GM23338 (cell line): Measurements from ENCODE around the gene TBC1D19. TPM values are rescaled to one million over a fixed set of nuclear protein-coding genes. Genes with fewer than 3 reads are reported as not detected.

Experiments used
- ATAC-seq: fragments of 200-7000 bp; cut with Tn5 transposase; 3 replicates; pipeline ENCODE4 v1.9.1; 2020
- DNase-seq: peaks from one replicate; pipeline ENCODE4 v3.0.0-alpha.2; 2015; ENCODE audit warnings: low spot score
- H2AFZ ChIP-seq: fragments of 200-600 bp; sonication (generic); 2 replicates; pipeline ENCODE4 v1.8.0; 2016; ENCODE audit warnings: antibody characterized with exemption, mild to moderate bottlenecking, moderate library complexity
- H3F3A ChIP-seq: fragments of 200-600 bp; sonication (generic); replicated peaks from 2 replicates; pipeline ENCODE4 v1.8.0; 2017; ENCODE audit warnings: antibody characterized with exemption, mixed run types, low read depth
- H3K27ac ChIP-seq: fragments of 200-600 bp; sonication (generic); 2 replicates; pipeline ENCODE4 v1.6.1; 2016; ENCODE audit warnings: low read depth
- H3K27me3 ChIP-seq: fragments of 200-600 bp; sonication (generic); 2 replicates; pipeline ENCODE4 v1.8.0; 2016; ENCODE audit warnings: mild to moderate bottlenecking, mixed run types, moderate library complexity; ENCODE audit not compliant: insufficient read depth
- H3K36me3 ChIP-seq: fragments of 200-600 bp; sonication (generic); 2 replicates; pipeline ENCODE4 v1.8.0; 2016; ENCODE audit warnings: mild to moderate bottlenecking; ENCODE audit not compliant: insufficient read depth
- H3K4me1 ChIP-seq: fragments of 200-600 bp; sonication (generic); 2 replicates; pipeline ENCODE4 v1.8.0; 2016; ENCODE audit warnings: mild to moderate bottlenecking, moderate library complexity; ENCODE audit not compliant: insufficient read depth
- H3K4me2 ChIP-seq: fragments of 200-600 bp; sonication (generic); 2 replicates; pipeline ENCODE4 v1.7.1; 2017; ENCODE audit warnings: mixed run types
- H3K4me3 ChIP-seq: fragments of 200-600 bp; sonication (generic); 2 replicates; pipeline ENCODE4 v1.6.1; 2016; ENCODE audit warnings: mixed run types
- H3K79me2 ChIP-seq: fragments of 200-600 bp; sonication (generic); replicated peaks from 2 replicates; pipeline ENCODE4 v1.8.0; 2017; ENCODE audit warnings: mild to moderate bottlenecking; ENCODE audit not compliant: insufficient read depth
- H3K9me2 ChIP-seq: fragments of 200-600 bp; sonication (generic); 2 replicates; pipeline ENCODE4 v1.8.0; 2017; ENCODE audit not compliant: insufficient read depth
- H4K20me1 ChIP-seq: fragments of 200-600 bp; sonication (generic); replicated peaks from 2 replicates; pipeline ENCODE4 v1.8.0; 2017; ENCODE audit warnings: mild to moderate bottlenecking; ENCODE audit not compliant: insufficient read depth
- H3K27ac Mint-ChIP-seq: 2 replicates; pipeline ENCODE4 v1.8.0; 2020; ENCODE audit warnings: inconsistent platforms, mild to moderate bottlenecking, moderate library complexity, mixed read lengths
- H3K27me3 Mint-ChIP-seq: 3 replicates; pipeline ENCODE4 v1.8.0; 2022; ENCODE audit warnings: low read depth, mild to moderate bottlenecking, moderate library complexity, mixed read lengths, inconsistent platforms; ENCODE audit not compliant: insufficient read depth, poor library complexity
- H3K36me3 Mint-ChIP-seq: 3 replicates; pipeline ENCODE4 v1.8.0; 2021; ENCODE audit warnings: low read depth, mild to moderate bottlenecking, inconsistent platforms, moderate library complexity, mixed read lengths
- H3K4me1 Mint-ChIP-seq: 3 replicates; pipeline ENCODE4 v1.8.0; 2020; ENCODE audit warnings: mild to moderate bottlenecking, inconsistent platforms, mixed read lengths
- H3K4me3 Mint-ChIP-seq: 3 replicates; pipeline ENCODE4 v1.8.0; 2021; ENCODE audit warnings: moderate library complexity, mild to moderate bottlenecking, inconsistent platforms, mixed read lengths
- H3K9me3 Mint-ChIP-seq: 3 replicates; pipeline ENCODE4 v1.8.0; 2020; ENCODE audit warnings: moderate library complexity, mild to moderate bottlenecking, inconsistent platforms, mixed read lengths
- CREB1 ChIP-seq: fragments of 250-450 bp; sonication (Bioruptor Pico); IDR thresholded peaks from 2 replicates; pipeline ENCODE4 v1.5.0; 2020; ENCODE audit warnings: low read depth, mild to moderate bottlenecking, moderate library complexity
- CTCF ChIP-seq, 2 experiments: fragments of 200-600 bp in 1 of 2; sonication (generic) in 1 of 2; conservative IDR thresholded peaks; 2 replicates each; pipeline versions ENCODE4 v1.5.1 to v1.6.1; 2016 to 2017; ENCODE audit warnings: antibody characterized with exemption in 2 of 2, low read depth in 2 of 2, mild to moderate bottlenecking in 2 of 2, moderate library complexity in 1 of 2
- EZH2 ChIP-seq: fragments of 200-600 bp; sonication (generic); IDR thresholded peaks from one replicate; pipeline ENCODE4 v1.8.0; 2017; ENCODE audit warnings: antibody characterized with exemption, mild to moderate bottlenecking, low read depth; ENCODE audit not compliant: unreplicated experiment
- EZH2phosphoT487 ChIP-seq: fragments of 200-600 bp; sonication (generic); IDR thresholded peaks from one replicate; pipeline ENCODE4 v1.8.1; 2018; ENCODE audit warnings: antibody characterized with exemption; ENCODE audit not compliant: unreplicated experiment
- JUNB ChIP-seq: IDR thresholded peaks from one replicate; pipeline ENCODE4 v1.6.1; 2016; ENCODE audit warnings: antibody characterized with exemption; ENCODE audit not compliant: unreplicated experiment
- NANOG ChIP-seq: IDR thresholded peaks from 2 replicates; pipeline ENCODE4 v1.6.1; 2016; ENCODE audit warnings: antibody characterized with exemption, borderline replicate concordance
- POLR2AphosphoS5 ChIP-seq: IDR thresholded peaks from 2 replicates; pipeline ENCODE4 v1.6.1; 2016; ENCODE audit warnings: antibody characterized with exemption, low read depth
- STAT1 ChIP-seq: IDR thresholded peaks from one replicate; pipeline ENCODE4 v1.6.1; 2016; ENCODE audit warnings: antibody characterized with exemption; ENCODE audit not compliant: unreplicated experiment
- ZNF114 ChIP-seq: fragments of 250-450 bp; sonication (Bioruptor Pico); IDR thresholded peaks from 2 replicates; pipeline ENCODE4 v1.5.0; 2020; ENCODE audit warnings: mild to moderate bottlenecking, moderate library complexity
- ZNF331 ChIP-seq: fragments of 250-450 bp; sonication (Bioruptor Pico); IDR thresholded peaks from 2 replicates; pipeline ENCODE4 v1.5.0; 2020; ENCODE audit warnings: low read depth, mild to moderate bottlenecking, moderate library complexity
- ZNF462 ChIP-seq: fragments of 250-450 bp; sonication (Bioruptor Pico); IDR thresholded peaks from 2 replicates; pipeline ENCODE4 v1.5.0; 2020; ENCODE audit warnings: mild to moderate bottlenecking, moderate library complexity
- polyA plus RNA-seq: library from polyadenylated mRNA; unstranded; fragments of >200 nt; fragmentation: Nextera tagmentation; extraction: Ambion mirVana; gene quantifications from 2 replicates; pipeline ENCODE4 v1.2.1, GENCODE V29; 2016
- total RNA-seq: library from RNA; depleted of rRNA; stranded (reverse); fragments of >200 nt; shearing (Covaris generic); gene quantifications from 2 replicates; pipeline ENCODE4 v1.2.3, GENCODE V29; 2014
- TF ChIP-seq, protein P1 (sequence below): IDR thresholded peaks from one replicate; pipeline ENCODE4 v1.6.1; 2018; ENCODE audit warnings: antibody characterized with exemption; ENCODE audit not compliant: unreplicated experiment
- TF ChIP-seq, protein P2 (sequence below): IDR thresholded peaks from 2 replicates; pipeline ENCODE4 v1.6.1; 2016; ENCODE audit warnings: antibody characterized with exemption

The TBC1D19 gene
- total and polyA plus RNA-seq, 2 experiments from 2014 or later, result 1.9 to 4.3 TPM

DNA sequence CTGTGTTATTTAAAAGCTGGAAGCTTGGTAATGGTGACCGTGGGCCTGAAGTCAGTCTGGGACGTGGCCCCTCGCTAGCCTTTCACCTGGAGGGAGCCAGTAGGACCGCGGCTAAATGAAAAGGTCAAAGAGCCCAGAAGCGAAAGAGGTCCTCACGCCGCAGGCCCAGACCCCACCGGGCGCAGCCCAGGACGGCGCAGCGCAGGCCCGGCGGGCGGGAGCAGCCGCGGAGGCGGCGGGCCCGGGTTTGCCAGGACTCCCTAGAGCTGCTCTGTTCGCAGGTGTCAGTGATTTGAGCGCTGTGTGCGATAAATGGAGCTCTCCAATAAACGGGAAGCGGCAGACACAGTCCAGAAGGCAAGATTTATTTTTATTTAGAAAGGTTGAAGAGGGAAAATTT lies 220.6 kb downstream of the TBC1D19 start:
- H2AFZ ChIP-seq, result peak overlapping the region; percentile 74
- peaks cover 10% of the 10 kb centered on the region for H3K4me1 Mint-ChIP-seq
- no peaks in the 10 kb centered on the region for H3K36me3 Mint-ChIP-seq
- no peak overlapping the region for H3K4me3 ChIP-seq
- H3K9me3 Mint-ChIP-seq, result no peaks in the 10 kb centered on the region
- H3K27ac Mint-ChIP-seq, result no peak overlapping the region
- H3F3A ChIP-seq, result no peaks in the 10 kb centered on the region
- TF ChIP-seq STAT1 (no peak), ZNF462 (no peak), EZH2 (no peak), NANOG (no peak), JUNB (no peak), POLR2AphosphoS5 (no peak), EZH2phosphoT487 (no peak), ZNF114 (CRISPR knock-in tag) (no peak), CREB1 (CRISPR knock-in tag) (no peak), CTCF (conservative IDR thresholded peaks at IDR 0.05; ENCODE audit: low read depth in 2 of 2) (no peak), ZNF331 (no peak)
- TF ChIP-seq, protein P1, sequence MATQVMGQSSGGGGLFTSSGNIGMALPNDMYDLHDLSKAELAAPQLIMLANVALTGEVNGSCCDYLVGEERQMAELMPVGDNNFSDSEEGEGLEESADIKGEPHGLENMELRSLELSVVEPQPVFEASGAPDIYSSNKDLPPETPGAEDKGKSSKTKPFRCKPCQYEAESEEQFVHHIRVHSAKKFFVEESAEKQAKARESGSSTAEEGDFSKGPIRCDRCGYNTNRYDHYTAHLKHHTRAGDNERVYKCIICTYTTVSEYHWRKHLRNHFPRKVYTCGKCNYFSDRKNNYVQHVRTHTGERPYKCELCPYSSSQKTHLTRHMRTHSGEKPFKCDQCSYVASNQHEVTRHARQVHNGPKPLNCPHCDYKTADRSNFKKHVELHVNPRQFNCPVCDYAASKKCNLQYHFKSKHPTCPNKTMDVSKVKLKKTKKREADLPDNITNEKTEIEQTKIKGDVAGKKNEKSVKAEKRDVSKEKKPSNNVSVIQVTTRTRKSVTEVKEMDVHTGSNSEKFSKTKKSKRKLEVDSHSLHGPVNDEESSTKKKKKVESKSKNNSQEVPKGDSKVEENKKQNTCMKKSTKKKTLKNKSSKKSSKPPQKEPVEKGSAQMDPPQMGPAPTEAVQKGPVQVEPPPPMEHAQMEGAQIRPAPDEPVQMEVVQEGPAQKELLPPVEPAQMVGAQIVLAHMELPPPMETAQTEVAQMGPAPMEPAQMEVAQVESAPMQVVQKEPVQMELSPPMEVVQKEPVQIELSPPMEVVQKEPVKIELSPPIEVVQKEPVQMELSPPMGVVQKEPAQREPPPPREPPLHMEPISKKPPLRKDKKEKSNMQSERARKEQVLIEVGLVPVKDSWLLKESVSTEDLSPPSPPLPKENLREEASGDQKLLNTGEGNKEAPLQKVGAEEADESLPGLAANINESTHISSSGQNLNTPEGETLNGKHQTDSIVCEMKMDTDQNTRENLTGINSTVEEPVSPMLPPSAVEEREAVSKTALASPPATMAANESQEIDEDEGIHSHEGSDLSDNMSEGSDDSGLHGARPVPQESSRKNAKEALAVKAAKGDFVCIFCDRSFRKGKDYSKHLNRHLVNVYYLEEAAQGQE, result no peak
- TF ChIP-seq, protein P2, sequence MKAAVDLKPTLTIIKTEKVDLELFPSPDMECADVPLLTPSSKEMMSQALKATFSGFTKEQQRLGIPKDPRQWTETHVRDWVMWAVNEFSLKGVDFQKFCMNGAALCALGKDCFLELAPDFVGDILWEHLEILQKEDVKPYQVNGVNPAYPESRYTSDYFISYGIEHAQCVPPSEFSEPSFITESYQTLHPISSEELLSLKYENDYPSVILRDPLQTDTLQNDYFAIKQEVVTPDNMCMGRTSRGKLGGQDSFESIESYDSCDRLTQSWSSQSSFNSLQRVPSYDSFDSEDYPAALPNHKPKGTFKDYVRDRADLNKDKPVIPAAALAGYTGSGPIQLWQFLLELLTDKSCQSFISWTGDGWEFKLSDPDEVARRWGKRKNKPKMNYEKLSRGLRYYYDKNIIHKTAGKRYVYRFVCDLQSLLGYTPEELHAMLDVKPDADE, result no peak
- H3K79me2 ChIP-seq, result no peaks in the 10 kb centered on the region
- DNase-seq (no peak), ATAC-seq (peak; percentile 70)
- H3K9me2 ChIP-seq, result no peaks in the 10 kb centered on the region
- H3K4me1 ChIP-seq, result 0 out of 2 replicates have a peak, but pooled peaks cover 3% of the 10 kb centered on the region
- H3K27ac ChIP-seq, result no peak overlapping the region
- no peaks in the 10 kb centered on the region for H4K20me1 ChIP-seq
- H3K27me3 ChIP-seq, result no peaks in the 10 kb centered on the region
- no peak overlapping the region for H3K4me2 ChIP-seq
- no peak overlapping the region for H3K4me3 Mint-ChIP-seq
- peaks cover 4% of the 10 kb centered on the region for H3K27me3 Mint-ChIP-seq
- no peaks in the 10 kb centered on the region for H3K36me3 ChIP-seq
